ENCODE measurements around the gene MAGEF1.

DNA sequence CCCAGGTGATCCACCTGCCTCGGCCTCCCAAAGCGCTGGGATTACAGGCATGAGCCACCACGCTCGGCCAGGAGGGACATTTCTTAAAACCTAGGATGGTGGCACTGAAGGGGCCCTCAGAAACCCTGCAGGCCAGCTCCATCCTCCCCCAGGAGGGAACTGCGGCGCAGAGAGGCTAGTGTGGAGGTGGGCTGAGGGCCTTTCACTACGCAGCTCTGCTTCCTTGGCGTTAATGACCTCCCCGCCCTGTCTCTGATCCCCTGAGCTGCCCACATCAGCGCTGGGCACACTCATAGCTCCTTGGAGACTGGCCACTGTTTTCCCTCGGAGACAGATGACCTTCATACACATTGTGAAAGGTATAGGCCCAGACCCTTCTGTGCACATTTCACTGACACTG is 46.2 kb upstream of the MAGEF1 start:
- no peak for TF ChIP-seq TCF7L2 (IDR thresholded peaks at IDR 0.05; ENCODE audit: low read depth, low read length)
- TF ChIP-seq ZNF224 (CRISPR knock-in tag; IDR thresholded peaks at IDR 0.05): no peak
- TF ChIP-seq, protein P1, sequence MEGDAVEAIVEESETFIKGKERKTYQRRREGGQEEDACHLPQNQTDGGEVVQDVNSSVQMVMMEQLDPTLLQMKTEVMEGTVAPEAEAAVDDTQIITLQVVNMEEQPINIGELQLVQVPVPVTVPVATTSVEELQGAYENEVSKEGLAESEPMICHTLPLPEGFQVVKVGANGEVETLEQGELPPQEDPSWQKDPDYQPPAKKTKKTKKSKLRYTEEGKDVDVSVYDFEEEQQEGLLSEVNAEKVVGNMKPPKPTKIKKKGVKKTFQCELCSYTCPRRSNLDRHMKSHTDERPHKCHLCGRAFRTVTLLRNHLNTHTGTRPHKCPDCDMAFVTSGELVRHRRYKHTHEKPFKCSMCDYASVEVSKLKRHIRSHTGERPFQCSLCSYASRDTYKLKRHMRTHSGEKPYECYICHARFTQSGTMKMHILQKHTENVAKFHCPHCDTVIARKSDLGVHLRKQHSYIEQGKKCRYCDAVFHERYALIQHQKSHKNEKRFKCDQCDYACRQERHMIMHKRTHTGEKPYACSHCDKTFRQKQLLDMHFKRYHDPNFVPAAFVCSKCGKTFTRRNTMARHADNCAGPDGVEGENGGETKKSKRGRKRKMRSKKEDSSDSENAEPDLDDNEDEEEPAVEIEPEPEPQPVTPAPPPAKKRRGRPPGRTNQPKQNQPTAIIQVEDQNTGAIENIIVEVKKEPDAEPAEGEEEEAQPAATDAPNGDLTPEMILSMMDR (IDR thresholded peaks at IDR 0.05 in 2 of 3, conservative IDR thresholded peaks at IDR 0.05 in 1 of 3; ENCODE audit: insufficient read depth in 2 of 3, low read depth in 1 of 3, low read length in 3 of 3): no peak
- TF ChIP-seq TEAD2 (tag; IDR thresholded peaks at IDR 0.05): no peak
- TF ChIP-seq ZNF699 (CRISPR knock-in tag; IDR thresholded peaks at IDR 0.05; ENCODE audit: insufficient replicate concordance): no peak
- no peak for TF ChIP-seq DACH1 (IDR thresholded peaks at IDR 0.05; ENCODE audit: partially characterized antibody)
- no peak for TF ChIP-seq ZNF785 (CRISPR knock-in tag; IDR thresholded peaks at IDR 0.05)
- no peak for TF ChIP-seq SMAD1 (IDR thresholded peaks at IDR 0.05; ENCODE audit: low read depth, low read length, partially characterized antibody)
- TF ChIP-seq SREBF2 (CRISPR knock-in tag; IDR thresholded peaks at IDR 0.05): no peak
- no peak for TF ChIP-seq CBX8 (IDR thresholded peaks at IDR 0.05; ENCODE audit: borderline replicate concordance, extremely low read depth, low read depth, low read length, poor library complexity, severe bottlenecking)
- TF ChIP-seq PML (IDR thresholded peaks at IDR 0.05; ENCODE audit: low read length): no peak
- TF ChIP-seq, protein P2, sequence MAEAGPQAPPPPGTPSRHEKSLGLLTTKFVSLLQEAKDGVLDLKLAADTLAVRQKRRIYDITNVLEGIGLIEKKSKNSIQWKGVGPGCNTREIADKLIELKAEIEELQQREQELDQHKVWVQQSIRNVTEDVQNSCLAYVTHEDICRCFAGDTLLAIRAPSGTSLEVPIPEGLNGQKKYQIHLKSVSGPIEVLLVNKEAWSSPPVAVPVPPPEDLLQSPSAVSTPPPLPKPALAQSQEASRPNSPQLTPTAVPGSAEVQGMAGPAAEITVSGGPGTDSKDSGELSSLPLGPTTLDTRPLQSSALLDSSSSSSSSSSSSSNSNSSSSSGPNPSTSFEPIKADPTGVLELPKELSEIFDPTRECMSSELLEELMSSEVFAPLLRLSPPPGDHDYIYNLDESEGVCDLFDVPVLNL (CRISPR knock-in tag; IDR thresholded peaks at IDR 0.05; ENCODE audit: low read depth): no peak
- TF ChIP-seq EP300 (IDR thresholded peaks at IDR 0.05; ENCODE audit: low read length): no peak
- TF ChIP-seq, protein P3, sequence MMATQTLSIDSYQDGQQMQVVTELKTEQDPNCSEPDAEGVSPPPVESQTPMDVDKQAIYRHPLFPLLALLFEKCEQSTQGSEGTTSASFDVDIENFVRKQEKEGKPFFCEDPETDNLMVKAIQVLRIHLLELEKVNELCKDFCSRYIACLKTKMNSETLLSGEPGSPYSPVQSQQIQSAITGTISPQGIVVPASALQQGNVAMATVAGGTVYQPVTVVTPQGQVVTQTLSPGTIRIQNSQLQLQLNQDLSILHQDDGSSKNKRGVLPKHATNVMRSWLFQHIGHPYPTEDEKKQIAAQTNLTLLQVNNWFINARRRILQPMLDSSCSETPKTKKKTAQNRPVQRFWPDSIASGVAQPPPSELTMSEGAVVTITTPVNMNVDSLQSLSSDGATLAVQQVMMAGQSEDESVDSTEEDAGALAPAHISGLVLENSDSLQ (IDR thresholded peaks at IDR 0.05): no peak
